Measurements from ENCODE around the gene LILRB2.
"Not testable (repeated sequence)": the region's sequence is repeated elsewhere in the genome, so short reads cannot be mapped to it uniquely, and the experiment has no call there.

Gene LILRB2

DNA sequence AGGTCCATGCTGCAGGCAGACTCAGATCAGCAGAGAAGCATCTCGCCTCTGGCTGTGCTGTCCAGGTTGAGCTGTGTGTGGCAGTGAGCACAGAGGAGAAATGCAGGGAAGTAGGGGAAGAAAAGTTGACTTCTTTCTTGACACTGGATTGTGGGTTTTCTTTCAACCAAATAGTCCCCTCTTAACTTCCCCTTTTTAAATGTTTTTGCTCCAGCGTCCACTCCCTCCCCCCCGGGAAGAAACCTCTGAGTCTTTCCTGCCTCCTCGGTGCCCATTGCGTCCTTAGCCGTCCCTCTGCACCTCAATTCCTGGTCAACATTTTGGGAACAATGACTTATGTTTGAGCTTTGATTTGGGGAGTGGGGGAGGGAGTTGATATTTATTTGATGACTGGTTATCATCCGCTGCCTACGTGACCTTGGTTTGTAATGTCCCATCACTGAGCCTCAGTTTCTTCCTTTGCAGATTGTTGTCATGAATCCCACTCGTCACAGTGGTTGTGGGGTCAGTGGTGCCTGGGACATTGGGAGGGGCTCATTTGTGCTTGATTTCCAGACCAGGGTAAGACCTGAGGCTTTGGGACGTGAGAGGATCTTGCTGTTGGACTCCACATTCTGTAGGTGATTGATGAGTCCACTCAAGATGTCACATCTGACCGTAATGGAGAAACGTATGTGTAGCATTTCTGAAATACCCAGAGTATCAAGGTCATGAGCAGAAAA is at the start of gene LILRB2:
Gene LILRB2 (minus strand): TSS at position 104 of the 722 bp plus-strand sequence. CDS start 614 bp downstream, outside the sequence.
- no peak for DNase-seq

- no peak for DNase-seq
Measured at GRCh38 chr19:54329476-54330165, 48.7 kb upstream of the LILRB2 start.

GRCh38 chr19:54328781-54329180 is 47.9 kb upstream of the LILRB2 start:
- not testable (repeated sequence) for DNase-seq

- no peak for DNase-seq
Measured at GRCh38 chr19:54325631-54326030, 44.7 kb upstream of the LILRB2 start.

DNA sequence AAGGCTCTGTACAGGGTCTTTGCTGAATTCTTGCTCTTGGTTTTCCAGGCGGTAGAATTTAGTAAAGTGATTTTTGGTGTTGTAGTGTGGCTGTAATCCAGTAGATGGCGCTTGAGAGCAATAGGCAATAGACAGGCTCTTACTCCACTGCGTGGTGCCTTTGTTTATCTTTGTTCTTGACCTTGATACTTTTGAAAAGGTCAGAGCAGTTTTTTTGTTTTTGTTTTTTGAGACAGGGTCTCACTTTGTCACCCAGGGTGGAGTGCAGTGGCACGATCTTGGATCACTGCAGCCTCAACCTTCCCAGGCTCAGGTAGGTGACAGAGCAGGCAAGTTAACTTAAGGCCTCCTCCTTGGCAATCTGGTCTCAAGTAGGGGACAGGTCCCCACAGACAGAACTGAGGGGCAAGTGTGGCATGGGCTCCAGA is 44.3 kb upstream of the LILRB2 start:
- peak; percentile 70 for DNase-seq

DNA sequence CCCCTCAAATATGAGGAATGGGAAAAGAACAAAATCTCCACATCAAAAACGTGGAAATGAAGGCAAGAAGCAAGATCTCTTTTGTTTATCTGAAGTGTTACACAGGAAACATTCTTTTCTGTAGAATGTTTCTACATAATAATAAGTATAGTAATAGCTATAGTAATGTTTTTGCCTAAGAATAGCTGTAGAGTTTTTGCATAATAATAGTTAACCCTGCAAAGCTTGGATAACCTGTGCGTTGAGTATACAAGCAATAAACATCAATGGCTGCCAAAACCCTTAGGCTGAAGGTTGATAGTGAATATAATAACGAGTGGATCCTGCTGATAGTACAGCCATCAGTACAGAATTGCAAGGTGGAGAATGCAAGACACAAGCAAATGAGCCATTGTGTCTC is 43.2 kb upstream of the LILRB2 start:
- DNase-seq = no peak

- DNase-seq = not testable (repeated sequence)
Measured at GRCh38 chr19:54322934-54323333, 42.0 kb upstream of the LILRB2 start.

GRCh38 chr19:54322295-54322694 is 41.4 kb upstream of the LILRB2 start:
- DNase-seq = not testable (repeated sequence)

GRCh38 chr19:54319892-54320670 is 39.2 kb upstream of the LILRB2 start:
- DNase-seq = no peak

DNA sequence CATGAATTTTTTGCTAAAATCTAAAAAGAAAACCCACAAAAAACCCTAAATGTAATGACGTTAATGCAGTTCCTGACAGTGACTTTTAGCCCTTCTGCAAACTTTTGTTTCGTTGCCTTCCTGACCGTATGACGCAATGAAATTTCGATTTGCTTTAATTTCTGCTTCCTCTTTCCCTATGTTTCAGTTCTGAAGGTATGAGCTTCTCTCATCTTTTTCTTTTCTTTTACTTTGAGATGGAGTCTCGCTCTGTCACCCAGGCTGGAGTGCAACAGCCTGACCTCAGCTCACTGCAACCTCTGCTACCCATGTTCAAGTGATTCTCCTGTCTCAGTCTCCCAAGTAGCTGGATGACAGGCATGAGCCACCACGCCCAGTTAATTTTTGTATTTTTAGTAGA is 38.1 kb upstream of the LILRB2 start:
- DNase-seq = no peak

- DNase-seq = no peak
Measured at GRCh38 chr19:54317965-54318240, 37.0 kb upstream of the LILRB2 start.

DNA sequence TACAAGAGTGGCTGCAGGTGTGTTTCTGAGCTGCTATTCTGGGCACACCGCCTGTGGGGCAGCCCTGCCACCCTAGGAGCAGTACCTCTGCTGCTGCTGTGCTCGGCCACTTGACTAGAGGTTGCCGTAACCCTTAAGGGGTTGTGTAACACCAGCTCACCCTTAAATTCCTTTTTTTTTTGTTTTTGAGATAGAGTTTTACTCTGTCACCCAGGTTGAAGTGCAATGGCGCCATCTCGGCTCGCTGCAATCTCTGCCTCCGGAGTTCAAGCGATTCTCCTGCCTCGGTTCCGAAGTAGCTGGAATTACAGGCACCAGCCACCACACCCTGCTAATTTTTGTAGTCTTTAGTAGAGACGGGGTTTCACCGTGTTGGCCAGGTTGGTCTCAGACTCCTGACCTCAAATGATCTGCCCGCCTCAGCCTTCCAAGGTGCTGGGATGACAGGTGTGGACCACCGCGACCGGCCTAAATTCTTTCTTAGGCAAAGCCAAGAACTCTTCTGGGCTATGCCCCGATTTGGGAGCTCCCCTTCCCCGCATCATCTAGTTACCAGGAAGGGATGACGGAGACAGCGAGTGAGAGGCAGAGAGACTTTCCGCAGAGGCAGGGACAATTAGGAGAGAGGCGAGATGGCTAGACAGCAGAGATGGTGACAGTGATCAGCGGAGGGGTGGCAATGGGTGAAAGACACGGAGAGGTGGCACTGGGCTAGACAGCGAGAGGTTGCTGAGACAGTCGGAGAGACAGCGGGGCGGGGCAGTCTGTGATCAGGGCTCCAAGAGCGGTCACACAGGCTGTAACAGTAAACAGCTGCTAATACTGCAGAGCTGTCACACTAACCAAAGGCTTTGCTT is 36.4 kb upstream of the LILRB2 start:
- DNase-seq = no peak

GRCh38 chr19:54316746-54317107 is 35.8 kb upstream of the LILRB2 start:
- DNase-seq = no peak

GRCh38 chr19:54315956-54316355 is 35.0 kb upstream of the LILRB2 start:
- DNase-seq = no peak

DNA sequence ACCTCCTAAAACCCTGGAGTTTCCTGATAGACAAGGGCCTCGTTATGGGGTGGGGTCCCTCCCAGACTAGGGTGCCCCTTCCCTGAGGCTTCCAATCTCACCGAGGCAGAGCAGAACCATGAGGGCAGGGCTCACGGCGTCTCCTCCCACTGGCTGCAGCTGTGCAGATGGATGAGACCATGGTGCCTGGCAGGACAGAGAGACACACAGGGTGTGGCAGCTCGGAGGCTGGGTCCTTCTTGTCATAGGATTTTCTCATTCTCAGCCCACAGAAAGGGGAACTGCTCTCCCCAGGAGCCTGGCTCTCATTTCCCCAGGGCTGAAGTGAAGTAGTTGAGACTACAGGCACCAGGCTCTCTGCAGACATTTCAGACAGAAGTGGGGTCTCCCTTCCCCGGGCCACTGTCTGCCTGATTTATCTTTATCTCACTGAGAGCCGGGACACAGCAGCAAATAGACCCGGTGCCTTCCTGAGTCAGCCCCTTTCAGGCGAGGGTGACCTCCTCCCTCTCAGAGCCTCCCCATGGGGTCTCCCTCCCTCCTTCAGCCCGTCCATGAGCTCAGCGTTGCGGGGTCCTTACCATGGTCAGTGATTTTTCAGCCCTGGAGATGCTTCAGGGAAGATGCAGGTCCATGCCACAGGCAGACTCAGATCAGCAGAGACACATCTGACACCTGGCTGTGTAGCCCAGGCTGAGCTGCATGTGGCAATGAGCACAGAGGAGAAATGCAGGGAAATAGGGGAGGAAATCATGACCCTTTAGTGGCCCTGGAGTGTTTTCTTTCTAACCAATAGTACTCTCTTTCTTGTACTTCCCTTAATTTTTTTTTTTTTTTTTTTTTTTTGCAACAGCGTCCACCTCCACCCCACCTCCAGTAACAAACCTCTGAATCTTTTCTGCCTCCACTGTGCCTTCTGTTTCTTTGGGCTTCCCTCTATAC is 31.8 kb upstream of the LILRB2 start, which contains the start of gene LILRA5:
Gene LILRA5 (minus strand): TSS at position 731 of the 942 bp plus-strand sequence. CDS start 147 bp downstream, at position 584.
- DNase-seq = peak; percentile 17

- no peak for DNase-seq
Measured at GRCh38 chr19:54312011-54312410, 31.1 kb upstream of the LILRB2 start.

DNA sequence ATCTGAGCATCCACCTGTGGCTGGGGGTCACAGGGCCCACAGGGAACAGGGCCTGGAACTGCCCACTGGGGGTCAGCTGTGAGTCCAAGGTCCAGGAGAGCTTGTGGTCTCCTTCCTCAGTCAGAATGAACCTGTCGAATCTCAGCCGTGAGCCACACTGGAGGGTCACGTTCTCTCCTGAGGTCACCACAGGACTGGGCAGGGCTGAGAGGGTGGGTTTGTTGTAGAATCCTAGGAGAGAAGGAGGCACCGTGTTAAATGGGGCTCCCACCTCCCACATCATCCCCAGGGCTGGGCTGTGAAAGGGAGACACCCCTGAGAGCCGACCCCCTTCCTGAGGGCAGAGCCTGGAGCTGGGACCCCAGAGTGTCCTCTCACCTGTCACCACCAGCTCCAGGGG is 30.6 kb upstream of the LILRB2 start:
- no peak for DNase-seq

- no peak for DNase-seq
Measured at GRCh38 chr19:54310543-54310942, 29.6 kb upstream of the LILRB2 start.

GRCh38 chr19:54309811-54310210 is 28.9 kb upstream of the LILRB2 start:
- no peak for DNase-seq

DNA sequence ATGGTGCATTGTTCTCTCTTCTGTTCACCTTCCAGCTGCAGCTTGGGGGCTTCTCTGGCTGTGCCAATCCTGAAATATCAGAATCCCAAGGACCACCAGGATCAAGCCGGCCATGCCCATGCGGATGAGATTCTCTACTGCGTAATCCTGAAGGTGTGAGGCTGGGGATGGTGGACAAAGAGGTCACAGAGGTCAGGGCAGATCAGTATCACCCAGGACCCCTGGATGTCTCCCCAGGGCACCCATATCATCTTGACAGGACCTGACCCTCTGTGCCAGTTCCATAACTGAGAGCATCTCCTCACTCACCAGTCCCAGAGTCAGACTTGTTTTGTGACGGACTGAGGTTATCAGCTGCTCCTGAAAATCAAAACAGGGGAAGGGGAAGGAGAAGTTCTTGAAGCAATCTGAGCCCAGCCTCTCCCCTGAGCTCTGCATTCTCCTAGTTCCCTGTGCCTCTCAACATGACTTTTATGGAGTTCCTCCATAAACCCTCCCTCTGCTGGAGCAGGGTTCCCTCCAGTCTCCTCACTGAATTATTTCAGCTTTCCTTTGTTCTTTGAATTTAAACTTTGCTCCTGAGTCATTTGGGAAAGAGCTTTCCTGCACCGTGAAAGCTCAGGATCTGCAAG is 26.6 kb upstream of the LILRB2 start:
- DNase-seq = no peak

DNA sequence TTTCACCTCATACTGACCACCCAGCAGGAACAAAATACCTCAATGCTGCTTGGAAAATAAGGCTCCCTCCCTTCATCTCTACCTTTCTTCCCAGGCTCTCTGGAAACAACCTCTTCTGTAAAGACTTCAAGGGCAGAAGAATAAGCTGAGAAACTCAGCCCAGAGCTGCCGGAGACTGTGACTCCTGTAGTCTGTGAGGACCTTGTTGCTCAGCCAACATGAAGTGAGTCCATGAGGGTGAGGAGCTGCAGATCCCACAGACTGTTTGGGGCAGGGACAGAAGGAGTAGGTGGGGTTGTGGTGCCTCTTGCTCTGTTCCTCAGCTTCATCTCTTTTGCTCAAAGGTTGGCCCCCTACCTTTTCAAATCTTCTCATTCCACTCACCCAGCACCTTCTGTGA is 24.2 kb upstream of the LILRB2 start:
- no peak for DNase-seq
